COLO668 (cell line): Measurements from ENCODE around the gene UBIAD1.
"Not testable (repeated sequence)": the region's sequence is repeated elsewhere in the genome, so short reads cannot be mapped to it uniquely, and the experiment has no call there.

ENCODE experiments used
- DNase-seq: peaks from one replicate; lab custom pipeline; 2025; ENCODE audit not compliant: unreplicated experiment; lab: John Stamatoyannopoulos, UW

Gene UBIAD1

GRCh38 chr1:11279630-11280029 lies 6.6 kb downstream of the UBIAD1 start:
- DNase-seq, result no peak

- DNase-seq, result no peak
These were observed 7.8 kb downstream of the UBIAD1 start for GRCh38 chr1:11280719-11281376.

- DNase-seq, result no peak
These were observed 8.7 kb downstream of the UBIAD1 start for GRCh38 chr1:11281518-11282331.

GRCh38 chr1:11283151-11283550 lies 10.2 kb downstream of the UBIAD1 start:
- no peak for DNase-seq

GRCh38 chr1:11284784-11285183 lies 11.8 kb downstream of the UBIAD1 start:
- no peak for DNase-seq

GRCh38 chr1:11285883-11286734 lies 13.1 kb downstream of the UBIAD1 start:
- DNase-seq, result no peak

GRCh38 chr1:11286735-11287410 lies 13.9 kb downstream of the UBIAD1 start:
- DNase-seq, result no peak

GRCh38 chr1:11289064-11289463 lies 16.1 kb downstream of the UBIAD1 start:
- DNase-seq, result no peak

- no peak for DNase-seq
These were observed 18.1 kb downstream of the UBIAD1 start for GRCh38 chr1:11291049-11291448.

GRCh38 chr1:11293856-11294255 lies 20.9 kb downstream of the UBIAD1 start:
- DNase-seq, result no peak

- no peak for DNase-seq
These were observed 22.0 kb downstream of the UBIAD1 start for GRCh38 chr1:11294951-11295350.

- no peak for DNase-seq
These were observed 22.9 kb downstream of the UBIAD1 start for GRCh38 chr1:11295905-11296304.

GRCh38 chr1:11297774-11298173 lies 24.8 kb downstream of the UBIAD1 start:
- DNase-seq, result not testable (repeated sequence)

GRCh38 chr1:11298390-11299224 lies 25.6 kb downstream of the UBIAD1 start:
- no peak for DNase-seq

GRCh38 chr1:11299225-11299574 lies 26.2 kb downstream of the UBIAD1 start:
- DNase-seq, result no peak

GRCh38 chr1:11301601-11302000 lies 28.6 kb downstream of the UBIAD1 start:
- DNase-seq, result no peak

GRCh38 chr1:11302366-11302765 lies 29.4 kb downstream of the UBIAD1 start:
- no peak for DNase-seq

- not testable (repeated sequence) for DNase-seq
These were observed 32.5 kb downstream of the UBIAD1 start for GRCh38 chr1:11305516-11305915.

- DNase-seq, result no peak
These were observed 34.9 kb downstream of the UBIAD1 start for GRCh38 chr1:11307852-11308251.

GRCh38 chr1:11308699-11309224 lies 35.8 kb downstream of the UBIAD1 start:
- no peak for DNase-seq
